PC-9 (cell line): ENCODE data around the gene BTG4.

Experiments
- CTCF ChIP-seq: fragments of 200-600 bp; sonication (generic); conservative IDR thresholded peaks from 2 replicates; pipeline ENCODE4 v1.6.1; 2017; ENCODE audit warnings: mixed run types, antibody characterized with exemption, mild to moderate bottlenecking, moderate library complexity
- EZH2 ChIP-seq: fragments of 200-600 bp; sonication (generic); IDR thresholded peaks from 2 replicates; pipeline ENCODE4 v1.8.0; 2017; ENCODE audit warnings: antibody characterized with exemption, low read depth

GRCh38 chr11:111541254-111542061, 29.3 kb upstream of the BTG4 start:
- TF ChIP-seq CTCF (no peak), EZH2 (no peak)
